NOMO-1 treated with DMSO at 0.1 percent for 48 hours (cell line): Measurements from ENCODE around the gene GRM2.
A peak's percentile ranks its signal among the peaks of the same experiment; 100 is the strongest.

Experiments
- DNase-seq: peaks from one replicate; lab custom pipeline; 2025; ENCODE audit not compliant: unreplicated experiment; lab: John Stamatoyannopoulos, UW

The GRM2 gene

GRCh38 chr3:51680196-51680595, 26.7 kb upstream of the GRM2 start:
- DNase-seq = no peak

DNA sequence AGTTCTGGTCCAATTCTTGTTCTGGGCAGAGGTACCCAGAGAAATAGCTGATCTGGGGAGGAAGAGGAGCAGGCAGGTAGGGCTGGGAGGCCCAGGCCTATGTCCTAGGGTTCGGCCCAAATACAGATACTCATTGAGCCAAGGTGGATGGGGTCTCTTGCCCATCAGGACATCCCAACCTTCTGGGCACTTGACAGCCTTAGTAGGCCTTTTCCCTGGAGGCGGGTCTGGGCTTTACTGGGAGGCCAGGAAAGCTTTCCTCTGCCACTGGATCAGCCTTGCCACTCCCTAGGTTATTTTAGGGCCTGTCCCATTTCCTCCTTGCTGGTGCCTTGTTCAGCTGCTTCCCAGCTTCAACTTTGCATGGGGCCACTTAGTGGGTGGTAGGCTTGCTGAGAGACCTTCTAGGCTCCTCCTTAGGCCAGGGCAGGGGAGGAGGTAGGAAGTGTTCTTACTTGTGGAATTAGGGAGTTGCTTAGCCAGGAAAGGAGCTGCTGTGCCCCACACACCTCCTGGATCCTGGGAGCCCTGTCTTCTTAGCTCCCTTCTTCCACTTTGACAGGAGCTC, 26.1 kb upstream of the GRM2 start:
- DNase-seq = no peak

DNA sequence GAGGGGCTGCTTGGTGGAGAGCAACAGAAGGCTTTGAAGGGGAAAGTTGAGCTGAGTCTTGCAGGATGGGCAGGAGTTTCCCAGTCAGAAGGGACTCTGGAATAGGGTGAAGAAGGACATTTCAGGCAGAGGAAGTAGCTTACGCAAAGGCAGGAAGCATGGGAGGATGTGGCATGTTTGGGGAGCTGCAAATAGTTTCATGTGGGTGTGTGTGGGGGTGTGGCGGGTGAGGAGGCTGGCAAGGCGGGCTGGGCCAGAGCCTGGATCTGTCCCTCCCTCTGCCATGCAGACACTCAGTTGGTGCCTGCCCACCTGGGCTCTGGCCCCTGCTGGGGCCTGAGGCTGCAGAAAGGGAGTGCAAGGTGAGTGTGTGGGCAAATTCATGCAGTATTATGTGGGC, 25.4 kb upstream of the GRM2 start:
- DNase-seq = peak; percentile 47

- DNase-seq = peak; percentile 92
Measured at GRCh38 chr3:51682079-51682478, 24.8 kb upstream of the GRM2 start.

- DNase-seq = no peak
Measured at GRCh38 chr3:51682526-51682925, 24.3 kb upstream of the GRM2 start.

DNA sequence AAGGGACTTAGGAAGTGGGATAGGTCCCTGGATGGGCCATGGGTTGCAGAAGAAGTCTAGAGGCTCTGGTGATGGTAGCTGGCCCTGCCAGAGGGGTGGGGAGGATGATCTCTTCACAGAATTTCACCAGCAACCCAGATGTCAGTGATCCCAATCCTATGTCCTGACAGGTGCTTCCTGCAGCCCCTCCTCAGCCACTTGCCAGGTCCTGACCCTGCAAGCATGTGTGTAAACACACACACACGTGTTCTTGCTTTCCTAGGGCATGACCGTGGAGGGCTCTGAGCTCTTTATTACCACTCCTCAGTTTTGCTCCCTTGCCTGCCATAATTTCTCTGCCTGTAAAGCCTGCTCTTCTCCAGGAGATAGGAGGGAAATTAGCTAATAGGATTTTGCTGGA, 23.3 kb upstream of the GRM2 start:
- no peak for DNase-seq

DNA sequence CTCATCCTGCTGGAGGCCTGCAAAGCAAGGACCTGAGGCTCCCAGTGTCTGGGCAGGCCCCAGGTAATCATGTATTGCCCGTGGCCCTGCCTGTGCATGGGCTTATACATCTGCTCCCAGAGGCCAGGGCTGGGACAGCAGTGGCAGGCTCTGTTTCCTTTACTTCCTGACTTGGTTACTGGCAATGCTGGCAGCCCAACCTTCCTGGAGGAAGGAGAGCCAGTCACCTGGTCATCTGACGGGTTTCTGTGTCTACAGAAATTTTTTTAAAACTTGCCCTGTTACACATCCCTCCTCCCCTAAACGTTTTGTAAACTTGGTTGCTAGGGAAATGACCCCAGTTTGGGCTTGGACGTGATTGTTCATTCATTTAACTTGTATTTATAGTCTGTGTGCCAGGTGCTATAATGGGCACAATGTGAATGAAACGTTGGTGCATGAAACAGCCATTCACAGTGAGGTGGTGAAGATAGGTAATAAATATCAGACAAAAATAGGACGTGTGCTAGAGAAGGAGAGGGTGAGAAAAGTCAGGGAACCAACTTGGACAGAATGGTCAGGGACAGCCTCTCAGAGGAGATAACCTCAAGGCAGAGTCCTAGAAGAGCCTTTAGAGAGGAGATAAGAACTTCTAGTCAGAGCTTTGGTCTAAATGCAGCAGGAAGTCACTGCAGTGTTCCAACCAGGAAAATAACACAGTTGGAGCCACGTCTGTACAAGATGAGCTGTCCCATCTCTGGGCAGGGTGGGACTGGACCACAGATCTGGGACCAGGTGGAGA, 21.7 kb upstream of the GRM2 start:
- DNase-seq = no peak

DNA sequence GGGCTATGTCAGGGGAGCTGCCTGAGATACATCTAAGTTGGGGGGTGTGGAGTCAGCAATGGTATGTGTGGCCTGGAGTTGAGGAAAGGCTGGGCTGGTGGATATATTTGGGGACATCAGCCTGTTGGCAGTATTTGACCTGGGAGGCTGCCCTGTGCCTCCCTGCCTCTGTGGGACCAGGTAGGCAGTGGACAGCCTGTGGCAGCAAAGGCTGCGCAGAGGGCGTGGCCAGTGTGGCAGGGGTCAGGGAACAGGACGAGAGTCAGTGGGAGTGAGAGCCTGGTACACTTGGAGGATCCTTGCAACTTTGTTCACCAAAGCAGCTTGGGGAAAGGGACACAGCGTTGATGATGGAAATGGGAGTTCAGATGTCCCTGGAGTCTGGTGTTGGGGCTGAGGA, 20.8 kb upstream of the GRM2 start:
- no peak for DNase-seq

- DNase-seq = peak; percentile 67
Measured at GRCh38 chr3:51686512-51687215, 20.2 kb upstream of the GRM2 start.

DNA sequence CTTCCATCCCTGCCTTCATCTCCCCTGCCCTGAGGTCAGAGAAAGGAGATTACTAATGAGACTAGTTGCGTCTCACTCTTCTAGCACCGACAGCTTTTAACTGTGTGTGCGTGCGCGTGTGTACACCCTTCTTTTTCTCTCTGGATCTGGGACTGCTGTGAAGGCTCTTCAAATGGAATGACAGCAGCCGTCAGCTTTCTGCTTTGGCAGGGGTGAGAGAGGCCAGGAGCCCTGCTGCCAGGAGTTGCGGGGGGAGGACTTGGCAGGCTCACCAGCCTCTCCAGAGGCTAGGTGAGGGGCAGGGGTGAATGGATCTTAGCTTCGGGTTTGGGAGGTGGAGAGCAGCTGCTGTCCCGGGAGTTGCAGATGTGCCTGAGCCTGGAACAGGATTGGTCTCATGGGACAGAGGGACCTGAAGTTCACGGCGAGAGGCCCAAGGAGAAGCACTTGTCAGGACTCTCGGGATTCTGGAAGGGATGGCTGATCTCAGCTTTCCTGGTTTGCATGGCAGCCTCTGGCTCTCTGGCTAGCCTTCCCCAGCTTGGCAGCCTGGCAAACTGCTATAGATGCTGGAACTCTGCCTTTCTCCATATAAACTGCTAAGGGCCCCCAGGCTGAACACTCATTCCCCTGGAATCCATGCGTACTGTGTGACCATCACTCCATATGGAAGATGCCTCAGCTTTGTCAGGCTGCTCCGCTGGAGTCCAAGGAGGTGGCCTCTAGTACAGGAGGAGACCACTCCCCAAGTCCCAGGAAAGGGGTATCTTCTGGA, 19.2 kb upstream of the GRM2 start:
- DNase-seq = no peak

- DNase-seq = no peak
Measured at GRCh38 chr3:51688206-51688600, 18.7 kb upstream of the GRM2 start.

DNA sequence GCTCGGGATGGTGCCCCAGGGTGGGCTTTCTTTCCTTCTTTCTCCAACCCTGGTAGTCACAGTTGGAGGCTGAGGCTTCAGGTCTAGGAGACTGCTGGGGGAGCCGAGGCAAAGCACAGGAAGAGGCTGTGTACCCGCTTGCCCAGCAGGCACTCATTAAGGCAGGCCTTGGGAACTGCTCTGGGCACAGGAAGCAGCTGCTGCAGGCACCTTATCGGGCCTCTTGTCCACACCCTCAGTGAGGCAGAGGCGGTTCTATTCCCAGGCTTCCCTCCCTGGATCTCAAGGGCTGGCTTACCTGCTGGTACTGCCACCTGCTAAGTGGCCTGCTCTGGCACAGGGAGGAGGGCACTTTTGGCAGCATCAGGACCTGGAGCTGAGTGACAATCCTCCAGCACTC, 15.8 kb upstream of the GRM2 start:
- no peak for DNase-seq

- no peak for DNase-seq
Measured at GRCh38 chr3:51691949-51692348, 14.9 kb upstream of the GRM2 start.

DNA sequence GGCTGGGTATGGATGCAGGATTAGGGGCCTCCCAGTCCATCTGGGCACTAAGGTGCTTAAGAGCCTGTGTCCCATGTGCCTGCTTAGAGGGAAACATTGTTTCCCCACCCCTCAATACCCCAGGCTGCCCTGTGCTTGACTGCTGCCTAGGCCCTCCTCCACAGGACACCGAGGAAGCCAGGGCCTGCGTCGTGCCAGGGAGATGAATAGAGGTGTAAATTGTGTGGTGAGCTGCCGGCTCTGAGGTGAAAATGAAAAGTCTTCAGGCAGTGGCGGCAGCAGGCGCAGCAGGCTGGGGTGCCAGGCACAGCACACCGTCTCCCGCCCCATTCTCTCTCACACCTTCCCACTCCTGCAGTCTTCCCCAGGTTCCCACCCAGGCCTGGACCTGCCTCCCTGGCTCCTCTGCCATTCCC, 13.9 kb upstream of the GRM2 start:
- no peak for DNase-seq

GRCh38 chr3:51696954-51697353, 9.9 kb upstream of the GRM2 start:
- no peak for DNase-seq

GRCh38 chr3:51698209-51698608, 8.7 kb upstream of the GRM2 start:
- no peak for DNase-seq

GRCh38 chr3:51700403-51700802, 6.5 kb upstream of the GRM2 start:
- no peak for DNase-seq

DNA sequence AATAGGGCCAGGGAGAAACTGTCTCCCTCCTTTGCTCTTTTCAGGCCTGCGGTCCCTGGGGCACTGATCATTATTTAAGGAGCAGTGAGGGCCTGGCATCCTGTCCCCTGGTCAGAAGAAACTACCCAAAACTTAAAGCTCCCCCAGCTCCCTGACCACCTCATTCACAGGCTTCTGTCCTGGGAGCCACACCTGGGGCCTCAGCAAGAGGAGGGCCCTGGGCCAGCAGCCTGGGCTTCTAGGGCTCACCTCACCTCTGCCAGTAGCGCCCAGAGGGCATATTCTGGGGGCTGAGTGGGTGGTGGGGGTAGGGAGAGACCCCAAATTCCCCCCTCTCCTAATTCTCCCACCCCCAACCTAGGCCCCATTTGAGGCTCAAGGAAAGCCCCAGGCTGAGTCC, 4.7 kb upstream of the GRM2 start:
- no peak for DNase-seq

GRCh38 chr3:51703068-51703760, 3.7 kb upstream of the GRM2 start:
- no peak for DNase-seq

DNA sequence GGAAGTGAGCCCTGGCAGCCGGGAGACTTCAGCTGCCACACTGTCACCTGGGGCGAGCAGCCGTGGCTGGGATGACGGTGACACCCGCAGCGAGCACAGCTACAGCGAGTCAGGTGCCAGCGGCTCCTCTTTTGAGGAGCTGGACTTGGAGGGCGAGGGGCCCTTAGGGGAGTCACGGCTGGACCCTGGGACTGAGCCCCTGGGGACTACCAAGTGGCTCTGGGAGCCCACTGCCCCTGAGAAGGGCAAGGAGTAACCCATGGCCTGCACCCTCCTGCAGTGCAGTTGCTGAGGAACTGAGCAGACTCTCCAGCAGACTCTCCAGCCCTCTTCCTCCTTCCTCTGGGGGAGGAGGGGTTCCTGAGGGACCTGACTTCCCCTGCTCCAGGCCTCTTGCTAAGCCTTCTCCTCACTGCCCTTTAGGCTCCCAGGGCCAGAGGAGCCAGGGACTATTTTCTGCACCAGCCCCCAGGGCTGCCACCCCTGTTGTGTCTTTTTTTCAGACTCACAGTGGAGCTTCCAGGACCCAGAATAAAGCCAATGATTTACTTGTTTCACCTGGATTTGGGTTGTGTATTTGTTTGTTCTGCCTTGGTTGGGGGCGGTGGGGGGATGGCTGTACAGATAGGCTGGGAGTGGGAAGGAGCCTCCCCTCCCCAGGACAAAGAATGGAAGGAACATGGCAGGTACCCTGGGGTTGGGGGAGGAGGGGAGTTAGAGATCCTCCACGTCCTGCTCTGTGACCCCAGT, 2.9 kb upstream of the GRM2 start:
- DNase-seq = no peak
